ENCODE results near the gene SLC26A11.
"Not testable (repeated sequence)": the region's sequence is repeated elsewhere in the genome, so short reads cannot be mapped to it uniquely, and the experiment has no call there.

Gene SLC26A11

DNA sequence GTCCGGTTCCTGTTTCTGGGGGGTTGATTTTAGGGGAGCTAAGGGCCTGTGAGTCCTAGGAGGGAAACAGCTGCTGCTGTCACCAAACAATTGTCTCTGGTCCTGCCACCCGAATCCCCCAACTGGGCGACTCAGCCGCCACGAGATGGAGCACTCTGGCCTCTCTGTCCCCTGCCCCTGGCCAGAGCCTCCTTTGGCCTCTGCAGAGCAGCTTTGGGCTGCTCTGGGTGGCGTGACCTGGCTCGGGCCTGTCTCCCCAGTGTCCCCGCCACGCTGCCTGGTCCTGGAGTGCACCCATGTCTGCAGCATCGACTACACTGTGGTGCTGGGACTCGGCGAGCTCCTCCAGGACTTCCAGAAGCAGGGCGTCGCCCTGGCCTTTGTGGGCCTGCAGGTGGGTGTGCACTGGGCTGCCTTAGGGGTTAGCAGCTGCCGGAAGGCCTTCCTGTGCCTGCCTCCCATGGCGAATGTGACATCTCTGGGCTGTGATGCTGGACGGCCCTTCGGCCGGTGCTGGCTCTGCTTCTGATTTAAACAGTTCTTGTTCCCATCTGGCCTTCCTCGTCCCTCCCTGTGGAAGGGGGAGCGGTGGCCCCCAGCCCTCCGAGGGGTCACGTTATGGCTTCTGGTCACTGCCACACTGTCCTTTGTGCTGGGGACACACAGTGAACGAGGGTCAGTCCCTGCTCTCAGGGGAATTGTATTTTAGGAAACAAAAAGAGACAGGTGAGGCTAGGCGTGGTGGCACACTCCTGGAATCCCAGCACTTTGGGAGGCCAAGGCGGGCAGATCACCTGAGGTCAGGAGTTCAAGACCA, 28.9 kb downstream of the SLC26A11 start:
- no peaks in the 10 kb centered on the region for H3K9me3 ChIP-seq
- H3K4me3 ChIP-seq, result no peak overlapping the region
- H3K27me3 ChIP-seq, result no peaks in the 10 kb centered on the region
- no peaks in the 10 kb centered on the region for H4K20me1 ChIP-seq
- no peak overlapping the region for H3K9ac ChIP-seq
- no peaks in the 10 kb centered on the region for H3K36me3 ChIP-seq
- TF ChIP-seq Cebpa-rat (IDR thresholded peaks at IDR 0.05), result no peak
- no peak overlapping the region for H3K27ac ChIP-seq
- H3K4me1 ChIP-seq, result peaks cover 18% of the 10 kb centered on the region
- H3K4me2 ChIP-seq, result no peak overlapping the region

DNA sequence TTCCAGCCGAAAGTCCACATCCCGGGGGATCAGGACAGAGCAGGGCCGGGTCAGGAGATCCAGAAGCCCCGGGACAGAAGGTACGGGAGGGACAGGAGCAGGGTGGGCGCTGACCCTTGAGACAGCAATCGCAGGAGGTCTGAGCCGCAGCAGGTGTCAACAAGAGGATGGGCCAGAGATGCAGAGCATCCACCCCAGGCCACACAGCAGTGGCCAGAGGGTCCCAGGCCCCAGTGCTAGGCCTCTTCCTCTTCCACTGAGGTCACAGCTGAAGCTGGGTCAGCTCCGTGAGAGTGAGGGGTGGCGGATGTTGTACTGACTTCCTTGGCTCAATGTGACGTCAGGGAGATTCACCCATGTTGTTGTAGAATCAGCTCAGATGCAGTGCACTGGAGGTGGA, 31.7 kb downstream of the SLC26A11 start:
- H3K27ac ChIP-seq, result no peak overlapping the region
- H3K4me2 ChIP-seq, result no peak overlapping the region
- no peak for TF ChIP-seq Cebpa-rat (IDR thresholded peaks at IDR 0.05)

DNA sequence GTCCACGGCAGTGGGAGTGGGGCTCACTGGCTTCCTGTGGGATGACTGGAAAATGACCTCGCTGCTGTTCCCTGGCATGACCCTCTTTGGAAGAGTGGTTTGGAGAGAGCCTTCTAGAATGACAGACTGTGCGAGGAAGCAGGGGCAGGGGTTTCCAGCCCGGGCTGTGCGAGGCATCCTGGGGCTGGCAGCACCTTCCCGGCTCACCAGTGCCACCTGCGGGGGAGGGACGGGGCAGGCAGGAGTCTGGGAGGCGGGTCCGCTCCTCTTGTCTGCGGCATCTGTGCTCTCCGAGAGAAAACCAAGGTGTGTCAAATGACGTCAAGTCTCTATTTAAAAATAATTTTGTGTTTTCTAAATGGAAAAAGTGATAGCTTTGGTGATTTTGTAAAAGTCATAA, 32.6 kb downstream of the SLC26A11 start:
- Histone ChIP-seq H3K9me3 (no peaks in the 10 kb centered on the region), H4K20me1 (no peaks in the 10 kb centered on the region), H3K4me1 (peaks cover 27% of the 10 kb centered on the region), H3K36me3 (no peaks in the 10 kb centered on the region), H3K27me3 (no peaks in the 10 kb centered on the region), H3K4me3 (no peak overlapping the region), H3K9ac (no peak overlapping the region), H3K27ac (no peak overlapping the region), H3K4me2 (no peak overlapping the region)
- TF ChIP-seq Cebpa-rat (IDR thresholded peaks at IDR 0.05), result no peak

More for the DNA sequence above, 31.7 kb downstream of the SLC26A11 start:
- Histone ChIP-seq H4K20me1 (no peaks in the 10 kb centered on the region), H3K9ac (no peak overlapping the region), H3K36me3 (no peaks in the 10 kb centered on the region), H3K4me1 (peaks cover 20% of the 10 kb centered on the region), H3K27me3 (no peaks in the 10 kb centered on the region), H3K9me3 (no peaks in the 10 kb centered on the region), H3K4me3 (no peak overlapping the region)

DNA sequence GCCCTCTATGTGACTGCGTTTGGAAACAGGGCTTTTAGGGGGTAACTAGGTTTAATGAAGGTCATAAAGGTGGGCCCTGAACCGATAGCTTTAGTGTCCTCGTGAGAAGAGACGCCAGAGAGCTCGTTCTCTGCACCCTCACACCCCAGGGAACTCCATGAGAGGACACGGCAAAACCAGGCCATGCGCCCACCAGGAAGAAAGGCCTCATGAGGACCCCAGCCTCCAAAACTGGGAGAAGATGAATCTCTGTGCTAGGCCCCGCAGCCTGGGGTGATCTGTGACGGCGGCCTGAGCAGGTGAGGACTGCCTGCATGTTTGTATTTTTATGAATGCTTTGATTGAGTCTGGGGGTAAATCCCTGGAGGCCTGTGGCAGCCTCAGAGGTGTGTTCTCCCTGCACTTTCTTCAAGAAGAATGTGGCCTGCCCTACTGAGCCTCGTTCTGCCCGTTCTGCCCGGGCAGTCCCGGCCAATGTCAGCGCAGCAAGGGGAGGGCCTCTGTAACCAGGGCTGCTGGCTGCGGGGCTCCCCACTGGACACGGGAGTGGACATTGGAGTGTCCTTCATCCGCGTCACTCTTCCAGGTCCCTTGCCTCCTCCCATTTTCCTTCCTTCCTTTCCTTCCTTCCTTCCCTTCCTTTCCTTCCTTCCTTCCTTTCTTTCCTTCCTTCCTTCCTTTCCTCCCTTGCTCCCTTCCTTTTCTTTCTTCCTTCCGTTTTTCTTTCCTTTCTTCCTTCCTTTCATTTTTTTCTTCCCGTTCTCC, 33.6 kb downstream of the SLC26A11 start:
- H3K4me3 ChIP-seq, result no peak overlapping the region
- peak overlapping the region; percentile 52 for H3K4me2 ChIP-seq
- no peaks in the 10 kb centered on the region for H3K9me3 ChIP-seq
- H3K9ac ChIP-seq, result no peak overlapping the region
- no peak overlapping the region for H3K27ac ChIP-seq
- H4K20me1 ChIP-seq, result no peaks in the 10 kb centered on the region
- H3K36me3 ChIP-seq, result no peaks in the 10 kb centered on the region
- H3K4me1 ChIP-seq, result peaks cover 36% of the 10 kb centered on the region
- TF ChIP-seq Cebpa-rat (IDR thresholded peaks at IDR 0.05), result no peak
- no peaks in the 10 kb centered on the region for H3K27me3 ChIP-seq

DNA sequence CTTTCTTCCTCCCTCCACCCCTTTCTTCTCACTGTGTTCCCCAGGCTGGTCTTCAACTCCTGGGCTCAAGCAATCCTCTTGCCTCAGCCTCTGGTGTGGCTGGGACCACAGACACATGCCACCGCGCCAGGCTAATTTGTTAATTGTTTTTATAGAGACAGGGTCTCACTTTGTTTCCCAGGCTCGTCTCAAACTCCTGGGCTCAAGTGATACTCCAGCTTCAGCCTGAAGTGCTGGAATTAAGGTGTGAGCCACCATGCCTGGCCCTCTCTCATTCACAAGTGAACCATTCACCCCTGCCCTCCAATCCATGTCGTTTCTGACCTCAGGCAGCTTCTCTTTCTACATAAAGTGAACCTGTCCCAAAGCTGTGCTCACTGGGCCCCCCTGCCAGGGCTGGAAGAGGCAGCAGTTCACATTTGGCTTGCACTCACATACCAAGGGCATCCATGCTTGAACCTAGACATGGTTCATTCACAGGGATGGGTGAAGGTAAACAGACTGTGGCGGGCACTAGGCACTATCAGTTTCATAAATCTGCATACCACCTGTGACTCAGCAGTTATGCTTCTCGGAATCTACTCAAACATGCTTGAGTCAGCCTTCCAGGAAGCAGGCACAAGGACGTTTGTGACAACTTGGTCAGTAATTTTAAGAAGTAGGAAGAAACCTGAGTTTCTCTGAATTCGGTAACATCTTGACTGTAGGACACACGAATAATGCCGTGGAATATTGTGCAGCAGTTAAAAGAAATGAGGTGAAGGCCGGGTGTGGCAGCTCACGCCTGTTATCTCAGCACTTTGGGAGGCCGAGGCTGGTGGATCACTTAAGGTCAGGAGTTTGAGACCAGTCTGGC, 34.4 kb downstream of the SLC26A11 start:
- Histone ChIP-seq H3K36me3 (no peaks in the 10 kb centered on the region), H3K4me1 (peaks cover 44% of the 10 kb centered on the region), H3K9me3 (no peaks in the 10 kb centered on the region), H3K27me3 (no peaks in the 10 kb centered on the region), H3K27ac (no peak overlapping the region), H3K4me3 (no peak overlapping the region), H3K9ac (no peak overlapping the region), H3K4me2 (peak overlapping the region; percentile 52), H4K20me1 (no peaks in the 10 kb centered on the region)
- TF ChIP-seq Cebpa-rat (IDR thresholded peaks at IDR 0.05), result no peak

DNA sequence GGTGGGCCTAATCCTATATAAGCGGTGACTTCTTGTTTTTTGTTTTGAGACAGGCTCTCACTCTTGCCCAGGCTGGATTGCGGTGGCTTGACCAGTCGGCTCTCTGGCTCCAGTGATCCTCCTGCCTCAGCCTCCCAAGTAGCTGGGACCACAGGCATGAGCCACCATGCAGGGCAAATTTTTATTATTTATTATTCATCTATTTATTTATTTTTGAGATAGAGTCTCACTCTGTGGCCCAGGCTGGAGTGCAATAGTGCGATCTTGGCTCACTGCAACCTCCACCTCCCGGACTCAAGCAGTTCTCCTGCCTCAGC, 35.8 kb downstream of the SLC26A11 start:
- H3K9ac ChIP-seq, result no peak overlapping the region
- H3K9me3 ChIP-seq, result no peaks in the 10 kb centered on the region
- H3K27ac ChIP-seq, result no peak overlapping the region
- no peak overlapping the region for H3K4me3 ChIP-seq
- H3K27me3 ChIP-seq, result no peaks in the 10 kb centered on the region
- no peak overlapping the region for H3K4me2 ChIP-seq
- no peak for TF ChIP-seq Cebpa-rat (IDR thresholded peaks at IDR 0.05)
- H4K20me1 ChIP-seq, result no peaks in the 10 kb centered on the region
- H3K36me3 ChIP-seq, result no peaks in the 10 kb centered on the region
- peaks cover 50% of the 10 kb centered on the region for H3K4me1 ChIP-seq

DNA sequence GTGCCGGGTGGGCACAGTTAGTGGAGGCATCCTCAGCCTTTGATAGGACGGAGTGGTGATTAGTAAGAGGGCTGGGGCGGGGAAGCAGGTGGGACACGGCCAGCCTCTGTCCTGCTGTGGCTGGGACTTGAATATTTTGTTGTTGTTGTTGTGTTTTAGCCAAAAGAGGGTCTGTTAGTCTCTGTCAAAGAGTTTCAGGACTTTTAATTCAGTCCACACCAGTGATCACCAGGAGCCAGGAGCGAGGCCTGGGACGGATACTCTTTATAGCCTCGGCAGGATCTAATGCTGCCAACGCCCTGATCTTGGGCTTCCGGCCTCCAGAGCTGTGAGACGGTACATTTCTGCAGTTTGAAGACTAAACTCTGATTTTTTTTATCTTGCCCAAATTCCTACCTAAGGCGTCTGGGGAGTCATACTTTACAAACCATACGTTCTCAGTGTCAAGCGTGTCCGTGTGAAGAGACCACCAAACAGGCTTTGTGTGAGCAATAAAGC, 37.5 kb downstream of the SLC26A11 start:
- TF ChIP-seq Cebpa-rat (IDR thresholded peaks at IDR 0.05), result no peak
- Histone ChIP-seq H3K9ac (peak overlapping the region; percentile 21; the same call in 1 of the 2 replicates), H3K36me3 (no peaks in the 10 kb centered on the region), H3K4me3 (no peak overlapping the region), H3K4me1 (peaks cover 64% of the 10 kb centered on the region), H4K20me1 (no peaks in the 10 kb centered on the region), H3K9me3 (no peaks in the 10 kb centered on the region), H3K4me2 (peak overlapping the region; percentile 94), H3K27me3 (no peaks in the 10 kb centered on the region), H3K27ac (peak overlapping the region; percentile 91)

DNA sequence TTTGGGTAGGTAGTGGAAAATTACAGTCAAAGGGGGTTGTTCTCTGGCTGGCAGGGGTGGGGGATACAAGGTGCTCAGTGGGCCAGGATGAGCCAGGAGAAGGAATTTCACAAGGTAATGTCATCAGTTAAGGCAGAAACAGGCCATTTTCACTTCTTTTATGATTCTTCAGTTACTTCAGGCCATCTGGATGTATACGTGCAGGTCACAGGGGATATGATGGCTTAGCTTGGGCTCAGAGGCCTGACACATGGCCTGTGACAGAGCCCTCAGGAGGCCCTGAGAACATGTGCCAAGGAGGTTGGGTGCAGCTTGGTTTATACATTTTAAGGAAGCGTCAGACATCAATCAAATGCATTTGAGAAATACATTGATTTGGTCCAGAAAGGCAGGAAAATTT, 38.1 kb downstream of the SLC26A11 start:
- peaks cover 69% of the 10 kb centered on the region for H3K4me1 ChIP-seq
- H3K27ac ChIP-seq, result peak overlapping the region; percentile 91
- not testable (repeated sequence) for H3K9me3 ChIP-seq, H3K36me3 ChIP-seq, H4K20me1 ChIP-seq, H3K27me3 ChIP-seq, H3K4me3 ChIP-seq
- H3K9ac ChIP-seq, result peak overlapping the region; percentile 38; the same call in 1 of the 2 replicates
- H3K4me2 ChIP-seq, result peak overlapping the region; percentile 94

DNA sequence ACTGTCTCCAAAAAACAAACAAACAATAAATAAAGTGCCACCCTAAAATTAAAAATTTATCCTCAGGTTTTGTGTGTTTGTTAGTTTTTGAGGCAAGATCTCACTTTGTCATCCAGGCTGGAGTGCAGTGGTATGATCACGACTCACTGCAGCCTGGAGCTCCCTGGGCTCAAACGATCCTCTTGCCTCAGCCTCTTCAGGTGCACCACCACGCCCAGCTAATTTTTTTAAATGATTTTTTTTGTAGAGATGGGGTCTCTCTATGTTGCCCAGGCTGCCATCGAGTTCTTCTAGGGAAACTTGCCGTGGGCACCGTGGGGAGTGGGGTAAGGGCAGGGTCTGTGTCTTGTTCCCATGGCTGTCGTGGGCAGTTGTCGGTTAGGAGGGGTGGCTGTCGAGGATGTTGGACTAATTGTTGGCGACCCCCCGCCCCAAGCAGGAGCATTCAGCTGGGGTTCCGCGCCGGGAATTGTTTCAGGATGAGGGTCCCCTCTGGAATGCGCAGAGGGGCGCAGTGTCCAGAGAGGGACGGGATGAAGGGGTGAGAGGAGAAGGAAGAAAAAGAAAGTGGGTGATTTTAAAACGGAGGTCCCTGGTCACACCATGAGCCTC, 39.3 kb downstream of the SLC26A11 start:
- peak overlapping the region; percentile 70 for H3K4me3 ChIP-seq
- no peak for TF ChIP-seq Cebpa-rat (IDR thresholded peaks at IDR 0.05)
- H3K9me3 ChIP-seq, result no peaks in the 10 kb centered on the region

More for the DNA sequence above, 39.3 kb downstream of the SLC26A11 start:
- Histone ChIP-seq H3K27ac (peak overlapping the region; percentile 91), H3K4me2 (peak overlapping the region; percentile 94), H3K4me1 (peaks cover 66% of the 10 kb centered on the region), H3K36me3 (no peaks in the 10 kb centered on the region), H3K9ac (peak overlapping the region; percentile 78), H3K27me3 (no peaks in the 10 kb centered on the region), H4K20me1 (peaks cover 4% of the 10 kb centered on the region; the same call in 1 of the 2 replicates)

Data from BLaER1 (cell line).